HG02588 (cell line): ENCODE data around the gene TOMM40.
"Not testable (repeated sequence)": the region's sequence is repeated elsewhere in the genome, so short reads cannot be mapped to it uniquely, and the experiment has no call there.

ENCODE experiments used
- ATAC-seq: cut with Tn5 transposase; IDR thresholded peaks from one replicate; pipeline ENCODE4 v1.9.1; 2021; ENCODE audit warnings: mild to moderate bottlenecking, moderate library complexity; ENCODE audit not compliant: unreplicated experiment

Gene TOMM40

GRCh38 chr19:44869733-44870470 lies 21.2 kb upstream of the TOMM40 start:
- no peak for ATAC-seq

GRCh38 chr19:44871809-44872208 lies 19.2 kb upstream of the TOMM40 start:
- ATAC-seq: no peak

GRCh38 chr19:44872661-44873060 lies 18.4 kb upstream of the TOMM40 start:
- no peak for ATAC-seq

GRCh38 chr19:44874317-44874716 lies 16.7 kb upstream of the TOMM40 start:
- no peak for ATAC-seq

GRCh38 chr19:44875666-44876451 lies 15.2 kb upstream of the TOMM40 start:
- ATAC-seq: no peak

- no peak for ATAC-seq
These were observed 14.0 kb upstream of the TOMM40 start for GRCh38 chr19:44876930-44877535.

- ATAC-seq: no peak
These were observed 12.8 kb upstream of the TOMM40 start for GRCh38 chr19:44878120-44878865.

- ATAC-seq: no peak
These were observed 11.6 kb upstream of the TOMM40 start for GRCh38 chr19:44879309-44880065.

- no peak for ATAC-seq
These were observed 9.0 kb upstream of the TOMM40 start for GRCh38 chr19:44882063-44882462.

GRCh38 chr19:44882619-44883397 lies 8.2 kb upstream of the TOMM40 start:
- not testable (repeated sequence) for ATAC-seq

- no peak for ATAC-seq
These were observed 7.1 kb upstream of the TOMM40 start for GRCh38 chr19:44883922-44884321.

GRCh38 chr19:44884566-44884965 lies 6.5 kb upstream of the TOMM40 start:
- ATAC-seq: no peak

- no peak for ATAC-seq
These were observed 4.9 kb upstream of the TOMM40 start for GRCh38 chr19:44886141-44886540.

GRCh38 chr19:44887648-44888047 lies 3.4 kb upstream of the TOMM40 start:
- ATAC-seq: no peak

GRCh38 chr19:44888335-44888734 lies 2.7 kb upstream of the TOMM40 start:
- ATAC-seq: not testable (repeated sequence)

GRCh38 chr19:44889830-44890365 lies 1.2 kb upstream of the TOMM40 start:
- no peak for ATAC-seq

GRCh38 chr19:44890366-44891015 lies 563 bp upstream of the TOMM40 start:
- peak; percentile 79 for ATAC-seq

- ATAC-seq: no peak
These were observed 1.9 kb downstream of the TOMM40 start for GRCh38 chr19:44892932-44893331.
